Endothelial cell of umbilical vein (primary cell): Measurements from ENCODE around the gene TMEM11. TPM values are rescaled to one million over a fixed set of nuclear protein-coding genes. Genes with fewer than 3 reads are reported as not detected.

Experiments used
- BruUV-seq: library from RNA; stranded (reverse); fragments of 400-500 nt; replicated peaks from 2 replicates; lab custom pipeline; 2021; lab: Mats Ljungman, UMichigan
- CTCF ChIA-PET: fragments of 300-600, 350-600 bp; sonication (Branson Sonifier 250); formaldehyde crosslinking; loops from one replicate; lab custom pipeline; 2021; ENCODE audit warnings: antibody characterized with exemption, inconsistent platforms; lab: Charles Lee
- POLR2A ChIA-PET: fragments of 300-600, 350-600 bp; sonication (Branson Sonifier 250); formaldehyde crosslinking; loops from one replicate; lab custom pipeline; 2021; ENCODE audit warnings: antibody characterized with exemption, inconsistent platforms; lab: Charles Lee
- DNase-seq: peaks from one replicate; pipeline ENCODE4 v3.0.0-alpha.2; 2011; ENCODE audit warnings: low read depth, low spot score
- FAIRE-seq: peaks from 2 replicates; lab custom pipeline; 2011; peaks lifted over from hg19 to GRCh38; lab: Jason Lieb, UNC
- H2AFZ ChIP-seq: 2 replicates; pipeline ENCODE4 v1.6.0; 2012; ENCODE audit warnings: low read depth, low read length, control low read depth, inconsistent platforms
- H3K27ac ChIP-seq: 2 replicates; pipeline ENCODE4 v1.5.1; 2011; ENCODE audit warnings: low read depth, mild to moderate bottlenecking, control low read depth, low read length, moderate library complexity; ENCODE audit not compliant: insufficient read depth
- H3K27me3 ChIP-seq, 2 experiments: 2 replicates each; pipeline versions ENCODE4 v1.6.0 to v1.6.1; 2011; ENCODE audit warnings: low read length in 2 of 2, mixed read lengths in 1 of 2; ENCODE audit not compliant: control insufficient read depth in 2 of 2, insufficient read depth in 2 of 2
- H3K36me3 ChIP-seq, 2 experiments: 2 replicates in 1 of 2; 3 replicates in 1 of 2; pipeline ENCODE4 v1.5.1; 2011; ENCODE audit warnings: low read length in 2 of 2, mild to moderate bottlenecking in 1 of 2, moderate library complexity in 1 of 2; ENCODE audit not compliant: control insufficient read depth in 2 of 2, insufficient read depth in 2 of 2; ENCODE audit errors: extremely low read depth in 1 of 2
- H3K4me1 ChIP-seq: 3 replicates; pipeline ENCODE4 v1.5.1; 2011; ENCODE audit warnings: mild to moderate bottlenecking, low read length; ENCODE audit not compliant: control insufficient read depth, insufficient read depth; ENCODE audit errors: extremely low read depth
- H3K4me2 ChIP-seq: 2 replicates; pipeline ENCODE4 v1.6.1; 2011; ENCODE audit warnings: low read length, control low read depth, mixed read lengths; ENCODE audit not compliant: insufficient read depth
- H3K4me3 ChIP-seq, 3 experiments: fragments of 200-600 bp in 1 of 3; sonication (generic), shearing (Covaris generic) in 1 of 3; replicated peaks in 1 of 3; 2 replicates each; pipeline ENCODE4 v1.5.1; 2011 to 2016; ENCODE audit warnings: control low read depth in 3 of 3, low read length in 3 of 3, mild to moderate bottlenecking in 2 of 3, inconsistent platforms in 1 of 3, low read depth in 1 of 3, moderate library complexity in 1 of 3; ENCODE audit not compliant: insufficient read depth in 1 of 3
- H3K79me2 ChIP-seq: 2 replicates; pipeline ENCODE4 v1.6.0; 2012; ENCODE audit warnings: low read length, inconsistent platforms; ENCODE audit not compliant: control insufficient read depth, insufficient read depth
- H3K9ac ChIP-seq: replicated peaks from 2 replicates; pipeline ENCODE3; 2011; ENCODE audit warnings: low read length, control low read depth; ENCODE audit not compliant: insufficient read depth; ENCODE audit errors: extremely low read depth
- H3K9me1 ChIP-seq: replicated peaks from 3 replicates; pipeline ENCODE4 v1.6.0; 2011; ENCODE audit warnings: mild to moderate bottlenecking, low read length; ENCODE audit not compliant: control insufficient read depth, insufficient read depth; ENCODE audit errors: extremely low read depth
- H3K9me3 ChIP-seq: replicated peaks from 2 replicates; pipeline ENCODE4 v1.5.1; 2012; ENCODE audit warnings: low read length, inconsistent platforms; ENCODE audit not compliant: control insufficient read depth, insufficient read depth
- H4K20me1 ChIP-seq: replicated peaks from 2 replicates; pipeline ENCODE3; 2011; ENCODE audit warnings: mild to moderate bottlenecking, low read length; ENCODE audit not compliant: control insufficient read depth, insufficient read depth; ENCODE audit errors: extremely low read depth
- EZH2 ChIP-seq: IDR thresholded peaks from 2 replicates; pipeline ENCODE4 v1.6.1; 2012; ENCODE audit warnings: borderline replicate concordance, low read depth, mild to moderate bottlenecking, moderate library complexity, low read length, inconsistent platforms; ENCODE audit not compliant: severe bottlenecking
- JUN ChIP-seq: IDR thresholded peaks from 2 replicates; pipeline ENCODE4 v1.6.1; 2011; ENCODE audit warnings: borderline replicate concordance, low read depth; ENCODE audit not compliant: insufficient read length, insufficient read depth
- MAX ChIP-seq: IDR thresholded peaks from 2 replicates; pipeline ENCODE4 v1.6.1; 2011; ENCODE audit not compliant: insufficient read depth, insufficient read length
- MYC ChIP-seq: IDR thresholded peaks from one replicate; pipeline ENCODE4 v1.6.1; 2011; ENCODE audit warnings: mild to moderate bottlenecking, low read depth, low read length
- POLR2A ChIP-seq: IDR thresholded peaks from 2 replicates; pipeline ENCODE4 v1.6.1; 2012; ENCODE audit warnings: low read depth, mild to moderate bottlenecking, control low read depth, low read length
- POLR2AphosphoS5 ChIP-seq: IDR thresholded peaks from 2 replicates; pipeline ENCODE4 v1.6.1; 2012; ENCODE audit warnings: low read depth, mild to moderate bottlenecking, control low read depth, low read length, moderate library complexity; ENCODE audit not compliant: insufficient read depth
- dilution Hi-C: fragments of 300-500 bp; cut with MboI; formaldehyde crosslinking; loops from one replicate; pipeline ENCODE4 v1.15.0; 2019; ENCODE audit warnings: low sequenced_read_pairs; ENCODE audit not compliant: extremely low pct_ligation_motif_present
- intact Hi-C: fragments of 100-400 bp; cut with micrococcal nuclease; formaldehyde crosslinking; loops from one replicate; pipeline ENCODE4 v1.10.0; 2022
- polyA plus RNA-seq, 4 experiments: library from polyadenylated mRNA; depleted of rRNA in 3 of 4; stranded (reverse) in 3 of 4; unstranded in 1 of 4; fragments of >200 nt; gene quantifications; 2 replicates each; pipeline versions ENCODE4 v1.2.1 to v1.2.3, GENCODE V29; 2011 to 2012; ENCODE audit warnings: missing spikeins in 1 of 4
- total RNA-seq: library from RNA; stranded (reverse); gene quantifications from 2 replicates; pipeline ENCODE4 v1.2.3, GENCODE V29; 2021
- TF ChIP-seq, protein P1 (sequence below), 2 donors: IDR thresholded peaks; 1 replicate in 1 of 2; 2 replicates in 1 of 2; pipeline ENCODE4 v1.5.1; 2011; ENCODE audit warnings: low read length in 2 of 2, mild to moderate bottlenecking in 2 of 2, moderate library complexity in 2 of 2, control low read depth in 1 of 2, inconsistent platforms in 1 of 2, low read depth in 1 of 2; ENCODE audit not compliant: insufficient read depth in 1 of 2; ENCODE audit errors: extremely low read depth in 1 of 2

TMEM11 gene
- total and polyA plus RNA-seq, 2 donors (not counting 3 experiments of a cell fraction or from before 2014, with no cell fraction given) = 27.4 to 79.9 TPM

DNA sequence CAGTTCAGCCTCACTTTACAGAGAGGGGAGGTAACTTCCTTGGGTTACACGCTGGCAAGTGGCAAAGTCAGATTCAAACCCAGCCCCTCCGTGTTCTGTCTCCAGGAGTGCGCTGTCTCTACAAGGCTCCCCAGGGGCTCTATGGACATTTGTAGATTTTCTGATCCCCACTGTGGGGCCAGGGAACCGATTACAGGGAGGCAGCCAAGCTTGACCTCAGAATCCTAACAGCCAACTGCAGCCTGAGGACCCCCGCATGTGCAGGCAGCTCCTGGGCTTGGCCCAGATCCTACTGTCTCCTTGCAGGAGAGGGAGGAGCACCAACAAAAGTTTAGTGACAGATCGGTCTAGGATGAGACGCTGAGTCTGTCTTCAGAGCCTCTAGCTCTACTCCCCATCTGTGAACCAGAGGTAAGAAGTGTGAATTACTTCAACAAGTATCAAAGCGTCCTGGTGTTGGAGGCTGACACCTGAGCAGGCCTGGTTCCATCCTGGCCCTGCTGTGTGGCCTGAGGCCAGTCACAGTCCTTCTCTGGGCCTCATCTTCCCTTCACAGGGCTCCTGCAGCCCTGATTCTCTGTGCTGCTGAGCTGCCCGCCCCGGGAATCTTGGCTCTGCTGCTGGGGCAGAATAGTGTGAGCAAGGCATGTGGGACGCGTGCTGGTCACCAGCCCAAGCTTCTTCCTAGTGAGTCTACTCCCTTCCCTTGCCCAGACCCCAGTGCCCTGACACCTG lies 48.5 kb upstream of the TMEM11 start:
- no peak overlapping the region for H3K4me2 ChIP-seq
- H2AFZ ChIP-seq = no peak overlapping the region
- TF ChIP-seq, protein P1, sequence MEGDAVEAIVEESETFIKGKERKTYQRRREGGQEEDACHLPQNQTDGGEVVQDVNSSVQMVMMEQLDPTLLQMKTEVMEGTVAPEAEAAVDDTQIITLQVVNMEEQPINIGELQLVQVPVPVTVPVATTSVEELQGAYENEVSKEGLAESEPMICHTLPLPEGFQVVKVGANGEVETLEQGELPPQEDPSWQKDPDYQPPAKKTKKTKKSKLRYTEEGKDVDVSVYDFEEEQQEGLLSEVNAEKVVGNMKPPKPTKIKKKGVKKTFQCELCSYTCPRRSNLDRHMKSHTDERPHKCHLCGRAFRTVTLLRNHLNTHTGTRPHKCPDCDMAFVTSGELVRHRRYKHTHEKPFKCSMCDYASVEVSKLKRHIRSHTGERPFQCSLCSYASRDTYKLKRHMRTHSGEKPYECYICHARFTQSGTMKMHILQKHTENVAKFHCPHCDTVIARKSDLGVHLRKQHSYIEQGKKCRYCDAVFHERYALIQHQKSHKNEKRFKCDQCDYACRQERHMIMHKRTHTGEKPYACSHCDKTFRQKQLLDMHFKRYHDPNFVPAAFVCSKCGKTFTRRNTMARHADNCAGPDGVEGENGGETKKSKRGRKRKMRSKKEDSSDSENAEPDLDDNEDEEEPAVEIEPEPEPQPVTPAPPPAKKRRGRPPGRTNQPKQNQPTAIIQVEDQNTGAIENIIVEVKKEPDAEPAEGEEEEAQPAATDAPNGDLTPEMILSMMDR (IDR thresholded peaks at IDR 0.05; ENCODE audit: extremely low read depth in 1 of 2, insufficient read depth in 1 of 2, low read depth in 1 of 2, low read length in 2 of 2) = no peak
- H3K9ac ChIP-seq = no peak overlapping the region
- DNase-seq (no peak), FAIRE-seq (no peak)
- POLR2A ChIA-PET = interaction anchor here (0.7 kb wide), 1 partner anchor 14 kb away, joined by 4 read pairs; no protein-coding TSS in a partner anchor
- BruUV-seq = no TSS peak
- intact Hi-C loops = no loop called here
- H3K4me1 ChIP-seq = no peaks in the 10 kb centered on the region
- CTCF ChIA-PET = interaction anchor here (1.7 kb wide), 1 partner anchor 133 kb away, joined by 4 read pairs; no protein-coding TSS in a partner anchor
- no peaks in the 10 kb centered on the region for H3K36me3 ChIP-seq
- H4K20me1 ChIP-seq = no peaks in the 10 kb centered on the region
- H3K27ac ChIP-seq = no peak overlapping the region
- H3K9me3 ChIP-seq = no peaks in the 10 kb centered on the region
- dilution Hi-C loops = no loop called here
- no peak overlapping the region for H3K4me3 ChIP-seq
- H3K9me1 ChIP-seq = no peaks in the 10 kb centered on the region
- no peaks in the 10 kb centered on the region for H3K79me2 ChIP-seq
- H3K27me3 ChIP-seq = peaks cover 2% of the 10 kb centered on the region in 2 experiments

GRCh38 chr17:21258593-21258992 lies 44.6 kb upstream of the TMEM11 start:
- dilution Hi-C loops (no loop called here), intact Hi-C loops (no loop called here)
- peaks cover 2% of the 10 kb centered on the region for H3K4me1 ChIP-seq
- no TSS peak for BruUV-seq
- DNase-seq (no peak), FAIRE-seq (no peak)
- no peak overlapping the region for H3K4me2 ChIP-seq
- no peak overlapping the region for H3K9ac ChIP-seq
- no peaks in the 10 kb centered on the region for H4K20me1 ChIP-seq
- TF ChIP-seq POLR2A = no peak
- TF ChIP-seq POLR2AphosphoS5 = no peak
- no peak for TF ChIP-seq MAX
- TF ChIP-seq MYC = no peak
- TF ChIP-seq JUN = no peak
- TF ChIP-seq EZH2 = no peak
- H3K9me3 ChIP-seq = no peaks in the 10 kb centered on the region
- ChIA-PET CTCF (interaction anchor here (1.7 kb wide), 1 partner anchor 129 kb away, joined by 5 read pairs; no protein-coding TSS in a partner anchor), POLR2A (no interaction called here)
- H3K27ac ChIP-seq = no peak overlapping the region
- H3K79me2 ChIP-seq = no peaks in the 10 kb centered on the region
- H3K36me3 ChIP-seq = no peaks in the 10 kb centered on the region
- no peak overlapping the region for H2AFZ ChIP-seq
- H3K27me3 ChIP-seq = no peaks in the 10 kb centered on the region
- no peaks in the 10 kb centered on the region for H3K9me1 ChIP-seq
- H3K4me3 ChIP-seq = no peak overlapping the region
